ENCODE measurements around the gene IL19.

Gene IL19

DNA sequence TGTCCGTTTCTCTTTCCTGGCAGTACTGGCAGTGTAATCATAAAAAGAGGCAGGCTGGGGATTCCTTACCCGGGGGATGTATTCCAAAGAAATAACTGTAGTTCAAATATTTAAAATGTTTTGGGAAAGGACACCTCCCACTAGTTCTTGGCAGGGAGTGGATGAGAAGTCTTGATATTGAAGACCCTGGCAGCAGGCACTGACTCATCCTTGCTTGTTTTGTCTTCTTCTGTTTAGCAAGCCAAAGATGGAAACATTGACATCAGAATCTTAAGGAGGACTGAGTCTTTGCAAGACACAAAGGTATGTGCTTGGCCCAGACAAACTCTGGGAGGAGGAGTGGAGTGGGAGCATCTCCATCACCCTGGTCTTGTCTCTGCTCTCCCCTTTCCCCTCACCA lies 95.5 kb downstream of the IL19 start:
- DNase-seq: no peak

DNA sequence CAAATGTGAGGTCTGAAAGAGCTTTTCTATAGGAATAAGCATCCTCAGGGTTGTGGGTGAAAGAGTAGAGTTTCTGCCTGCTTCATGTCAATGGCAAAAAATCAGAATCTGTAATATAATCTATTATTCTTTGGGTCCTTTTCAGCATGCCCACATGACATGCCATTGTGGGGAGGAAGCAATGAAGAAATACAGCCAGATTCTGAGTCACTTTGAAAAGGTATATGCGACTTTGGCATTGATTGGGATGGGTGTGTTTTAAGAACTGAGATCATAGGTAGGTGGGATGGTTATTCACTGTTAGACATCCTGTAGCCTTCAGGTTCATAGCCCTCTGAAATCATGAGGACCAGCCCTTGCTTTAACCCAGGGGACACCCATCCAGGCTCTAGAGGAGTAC lies 96.7 kb downstream of the IL19 start:
- no peak for DNase-seq

- DNase-seq: no peak
Measured at GRCh38 chr1:206867716-206868115, 97.1 kb downstream of the IL19 start.

GRCh38 chr1:206868264-206868663 lies 97.7 kb downstream of the IL19 start:
- DNase-seq: no peak

DNA sequence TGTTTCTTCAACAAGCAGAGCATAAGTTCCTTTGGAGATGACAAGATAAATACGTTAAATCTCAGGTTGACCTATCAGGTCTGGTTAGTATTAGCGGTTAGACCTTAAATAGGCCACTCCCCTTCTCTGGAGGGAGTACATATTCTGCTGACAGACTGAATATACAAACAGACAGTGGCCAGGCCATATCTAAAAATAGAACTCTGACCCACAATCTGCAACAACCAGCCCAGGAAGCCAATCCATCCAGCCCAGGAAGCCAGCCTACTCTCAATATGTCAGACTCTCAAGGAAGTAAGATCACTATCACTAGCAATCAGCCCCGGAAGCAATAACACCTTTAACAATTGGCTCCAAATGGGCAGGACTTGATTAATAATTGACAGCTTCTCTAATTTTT lies 101.6 kb downstream of the IL19 start:
- DNase-seq: no peak

DNA sequence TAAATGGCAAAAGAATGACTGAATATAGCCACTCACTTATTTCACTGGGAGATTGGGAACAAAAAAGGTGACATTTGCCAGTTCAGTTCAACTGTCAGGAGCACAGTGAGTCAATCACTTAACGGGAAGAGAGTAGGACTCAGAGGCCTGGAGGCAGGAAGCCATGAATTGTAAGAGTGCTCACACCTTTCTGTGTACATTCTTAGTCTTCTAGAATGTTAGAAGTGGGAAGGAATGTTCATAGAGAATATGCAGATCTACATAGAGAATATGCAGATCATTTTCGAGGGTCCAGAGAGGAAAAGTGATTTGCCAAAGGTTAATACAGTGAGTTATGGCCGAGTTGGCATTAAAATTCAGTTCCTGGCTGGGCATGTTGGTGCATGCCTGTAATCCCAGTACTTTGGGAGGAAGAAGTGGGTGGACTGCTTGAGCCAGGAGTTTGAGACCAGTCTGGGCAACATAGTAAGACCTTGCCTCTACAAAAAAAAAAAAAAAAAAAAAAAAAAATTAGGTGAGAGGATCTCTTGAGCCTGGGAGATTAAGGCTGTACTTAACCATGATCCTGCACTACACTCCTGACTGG lies 103.1 kb downstream of the IL19 start:
- DNase-seq: no peak

DNA sequence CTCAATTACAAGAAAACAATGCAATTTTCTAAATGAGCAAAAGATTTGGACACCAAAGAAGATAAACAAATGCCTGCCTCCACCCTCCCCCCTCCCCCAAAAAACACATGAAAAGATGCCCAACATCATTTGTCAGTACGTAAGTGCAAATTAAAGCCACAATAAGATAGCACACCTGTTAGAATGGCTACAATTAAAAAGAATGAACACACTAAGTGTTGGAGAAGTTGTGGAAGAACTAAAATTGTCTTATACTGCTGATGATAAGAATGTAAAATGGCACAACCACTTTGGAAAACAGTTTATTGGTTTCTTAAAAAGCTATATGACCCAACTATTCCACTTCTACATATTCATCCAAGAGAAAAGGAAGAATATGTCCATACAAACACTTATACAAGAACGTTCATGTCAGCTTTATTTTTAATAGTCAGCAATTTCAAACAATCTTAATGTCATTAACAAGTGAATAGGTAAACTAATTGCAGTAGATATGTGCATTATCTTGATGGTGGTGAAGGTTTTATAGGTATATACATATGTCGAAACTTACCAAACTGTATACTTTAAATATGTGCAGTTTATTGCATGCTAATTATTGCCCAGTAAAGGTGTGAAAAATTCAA lies 105.3 kb downstream of the IL19 start:
- no peak for DNase-seq

DNA sequence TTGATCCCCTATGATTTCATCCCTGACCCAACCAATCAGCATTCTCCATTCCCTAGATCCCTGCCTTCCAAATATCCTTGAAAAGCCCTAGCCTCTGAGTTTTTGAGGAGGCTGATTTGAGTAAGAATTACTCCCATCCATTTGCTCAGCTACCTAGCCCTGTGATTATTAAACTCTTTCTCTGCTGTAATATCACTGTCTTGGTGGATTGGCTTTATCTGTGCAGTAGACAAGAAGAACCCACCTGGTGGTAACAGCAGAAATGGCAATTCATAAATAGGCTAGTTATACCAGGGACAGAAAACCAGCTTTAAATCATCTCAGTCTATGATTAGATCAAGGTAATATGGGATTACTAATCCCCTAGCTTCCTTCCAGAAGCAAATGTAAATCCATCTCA lies 107.9 kb downstream of the IL19 start:
- no peak for DNase-seq

GRCh38 chr1:206880314-206880713 lies 109.7 kb downstream of the IL19 start:
- DNase-seq: no peak

DNA sequence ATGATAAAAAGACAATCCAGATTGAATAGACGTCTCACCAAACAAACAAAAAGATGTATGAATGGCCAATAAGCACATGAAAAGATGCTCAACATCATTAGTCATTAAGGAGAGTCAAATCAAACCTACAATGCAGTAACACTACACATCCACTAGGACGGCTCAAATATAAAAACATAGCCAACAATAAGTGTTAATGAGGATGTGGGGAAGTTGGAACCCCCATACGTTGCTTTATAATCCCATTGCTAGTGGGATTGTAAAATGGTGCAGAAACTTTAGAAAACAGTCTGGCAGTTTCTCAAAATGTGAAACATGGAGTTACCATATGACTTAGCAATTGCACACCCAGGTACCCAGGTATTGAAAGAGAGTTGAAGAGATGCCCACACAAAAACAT lies 112.0 kb downstream of the IL19 start:
- DNase-seq: no peak

GRCh38 chr1:206883160-206883559 lies 112.6 kb downstream of the IL19 start:
- no peak for DNase-seq

DNA sequence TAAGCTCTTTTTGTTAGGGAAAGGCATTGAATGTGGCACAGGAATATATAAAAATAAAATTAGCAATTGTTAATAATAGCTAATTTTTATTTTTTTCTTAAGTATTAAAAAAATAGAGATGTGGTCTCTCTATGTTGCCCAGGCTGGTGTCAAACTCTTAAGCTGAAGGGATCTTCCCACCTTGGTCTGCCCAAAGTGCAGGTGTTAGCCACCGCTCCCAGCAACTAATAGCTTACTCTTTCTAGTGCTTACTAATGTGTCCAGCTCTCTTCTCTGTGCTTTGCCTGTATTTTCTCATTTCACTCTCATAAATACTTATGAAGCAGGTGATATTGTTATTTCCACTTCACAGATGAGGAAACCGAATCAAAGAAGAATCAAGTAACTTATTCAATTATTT lies 113.3 kb downstream of the IL19 start:
- no peak for DNase-seq

- no peak for DNase-seq
Measured at GRCh38 chr1:206885341-206886060, 114.9 kb downstream of the IL19 start.

GRCh38 chr1:206886831-206887230 lies 116.3 kb downstream of the IL19 start:
- DNase-seq: no peak

GRCh38 chr1:206887701-206888100 lies 117.1 kb downstream of the IL19 start:
- DNase-seq: no peak

DNA sequence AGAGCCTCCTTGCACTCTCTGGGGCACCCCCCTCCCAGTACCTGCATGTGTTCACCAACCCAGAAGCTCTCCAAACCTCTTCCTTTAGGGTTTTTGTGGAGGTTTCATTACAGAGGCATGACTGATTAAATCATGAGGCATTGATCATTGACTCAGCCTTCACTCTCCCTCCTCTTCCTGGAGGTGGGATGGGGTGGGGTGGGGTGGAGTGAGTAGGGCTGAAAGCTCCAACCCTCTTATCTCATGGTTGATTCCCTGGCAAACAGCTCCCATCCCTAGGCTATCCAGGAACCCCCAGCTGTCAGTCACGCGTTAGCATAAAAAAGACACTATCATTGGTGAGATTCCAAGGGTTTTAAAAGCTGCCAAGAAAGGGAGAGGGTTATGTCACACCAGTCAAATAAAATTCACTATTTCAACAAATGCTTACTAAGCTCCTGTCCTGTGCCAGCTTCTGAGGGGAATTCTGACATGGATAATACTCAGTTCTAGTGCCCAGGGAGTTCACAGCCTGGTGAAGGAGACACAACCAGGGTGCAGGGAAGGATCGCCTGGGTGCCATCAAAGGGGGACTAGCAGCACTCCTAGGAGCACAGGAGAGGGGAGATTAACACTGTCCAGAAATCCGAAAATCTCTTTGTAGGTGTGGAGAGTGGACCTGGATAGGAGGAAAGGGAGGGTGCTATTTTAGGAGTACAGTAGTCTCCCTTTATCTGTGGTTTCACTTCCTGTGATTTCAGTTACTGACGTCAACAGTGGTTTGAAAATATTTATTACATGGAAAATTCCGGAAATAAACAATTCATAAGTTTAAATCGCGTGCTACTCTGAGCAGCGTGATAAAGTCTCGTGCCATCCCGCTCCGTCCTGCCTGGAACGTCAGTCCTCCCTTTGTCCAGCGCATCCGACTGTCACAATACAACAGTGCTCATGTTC lies 119.8 kb downstream of the IL19 start:
- DNase-seq: no peak

GRCh38 chr1:206891412-206891811 lies 120.8 kb downstream of the IL19 start:
- DNase-seq: no peak

Measured in NCI-H82 (cell line).